MCF 10A (cell line): ENCODE measurements around the gene SAMD13. TPM values are rescaled to one million over a fixed set of nuclear protein-coding genes. Genes with fewer than 3 reads are reported as not detected.

Experiments
- BruUV-seq: library from RNA; stranded (reverse); fragments of 400-500 nt; replicated peaks from 2 replicates; lab custom pipeline; 2021; lab: Mats Ljungman, UMichigan
- CTCF ChIA-PET: fragments of 300-600 bp; sonication (Branson Sonifier 250); formaldehyde crosslinking; extraction: SDS; loops from one replicate; lab custom pipeline; 2021; ENCODE audit warnings: antibody characterized with exemption, inconsistent platforms; lab: Yijun Ruan, JAX
- POLR2A ChIA-PET: fragments of 300-600, 350-650 bp; sonication (Branson Sonifier 250); formaldehyde crosslinking; extraction: SDS; loops from one replicate; lab custom pipeline; 2020; ENCODE audit warnings: antibody characterized with exemption, inconsistent platforms; lab: Yijun Ruan, JAX
- DNase-seq: peaks from one replicate; pipeline ENCODE4 v3.0.0-alpha.2; 2018; ENCODE audit not compliant: unreplicated experiment
- H3K27ac Mint-ChIP-seq: one replicate; pipeline ENCODE4 v1.8.0; 2022; ENCODE audit warnings: mild to moderate bottlenecking, low read depth, mixed read lengths; ENCODE audit not compliant: unreplicated experiment
- H3K27me3 Mint-ChIP-seq: one replicate; pipeline ENCODE4 v1.8.0; 2022; ENCODE audit warnings: mixed read lengths; ENCODE audit not compliant: insufficient read depth, unreplicated experiment
- H3K36me3 Mint-ChIP-seq: one replicate; pipeline ENCODE4 v1.8.0; 2022; ENCODE audit warnings: mild to moderate bottlenecking, moderate library complexity, mixed read lengths; ENCODE audit not compliant: insufficient read depth, unreplicated experiment
- H3K4me1 Mint-ChIP-seq: one replicate; pipeline ENCODE4 v1.8.0; 2022; ENCODE audit warnings: mixed read lengths; ENCODE audit not compliant: insufficient read depth, unreplicated experiment
- H3K4me3 Mint-ChIP-seq: one replicate; pipeline ENCODE4 v1.8.0; 2022; ENCODE audit warnings: mild to moderate bottlenecking, moderate library complexity, mixed read lengths; ENCODE audit not compliant: unreplicated experiment
- H3K9me3 Mint-ChIP-seq: one replicate; pipeline ENCODE4 v1.8.0; 2022; ENCODE audit warnings: mixed read lengths; ENCODE audit not compliant: unreplicated experiment
- intact Hi-C: fragments of 100-400 bp; cut with micrococcal nuclease; formaldehyde crosslinking; loops from 2 replicates; pipeline ENCODE4 v1.14.1; 2022
- total RNA-seq: library from RNA; stranded (reverse); gene quantifications from 2 replicates; pipeline ENCODE4 v1.2.3, GENCODE V29; 2022
- TF ChIP-seq, protein P1 (sequence below): fragments of 200-600 bp; IDR thresholded peaks from one replicate; pipeline ENCODE4 v1.8.0; 2022; ENCODE audit warnings: antibody characterized with exemption, mild to moderate bottlenecking; ENCODE audit not compliant: unreplicated experiment

Gene SAMD13
- total RNA-seq, 1 experiment from 2014 or later: 1.3 TPM

- no peak overlapping the region for H3K27ac Mint-ChIP-seq
- no peak overlapping the region for H3K4me3 Mint-ChIP-seq
- TF ChIP-seq, protein P1, sequence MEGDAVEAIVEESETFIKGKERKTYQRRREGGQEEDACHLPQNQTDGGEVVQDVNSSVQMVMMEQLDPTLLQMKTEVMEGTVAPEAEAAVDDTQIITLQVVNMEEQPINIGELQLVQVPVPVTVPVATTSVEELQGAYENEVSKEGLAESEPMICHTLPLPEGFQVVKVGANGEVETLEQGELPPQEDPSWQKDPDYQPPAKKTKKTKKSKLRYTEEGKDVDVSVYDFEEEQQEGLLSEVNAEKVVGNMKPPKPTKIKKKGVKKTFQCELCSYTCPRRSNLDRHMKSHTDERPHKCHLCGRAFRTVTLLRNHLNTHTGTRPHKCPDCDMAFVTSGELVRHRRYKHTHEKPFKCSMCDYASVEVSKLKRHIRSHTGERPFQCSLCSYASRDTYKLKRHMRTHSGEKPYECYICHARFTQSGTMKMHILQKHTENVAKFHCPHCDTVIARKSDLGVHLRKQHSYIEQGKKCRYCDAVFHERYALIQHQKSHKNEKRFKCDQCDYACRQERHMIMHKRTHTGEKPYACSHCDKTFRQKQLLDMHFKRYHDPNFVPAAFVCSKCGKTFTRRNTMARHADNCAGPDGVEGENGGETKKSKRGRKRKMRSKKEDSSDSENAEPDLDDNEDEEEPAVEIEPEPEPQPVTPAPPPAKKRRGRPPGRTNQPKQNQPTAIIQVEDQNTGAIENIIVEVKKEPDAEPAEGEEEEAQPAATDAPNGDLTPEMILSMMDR: no peak
- BruUV-seq: no TSS peak
- no peaks in the 10 kb centered on the region for H3K27me3 Mint-ChIP-seq
- H3K36me3 Mint-ChIP-seq: no peaks in the 10 kb centered on the region
- H3K4me1 Mint-ChIP-seq: peaks cover 12% of the 10 kb centered on the region
- ChIA-PET POLR2A (interaction anchor here (0.8 kb wide), 1 partner anchor 8 kb away, joined by 3 read pairs; no protein-coding TSS in a partner anchor), CTCF (interaction anchor here (0.5 kb wide), 1 partner anchor 30 kb away, joined by 3 read pairs; no protein-coding TSS in a partner anchor)
- H3K9me3 Mint-ChIP-seq: peaks cover 15% of the 10 kb centered on the region
- intact Hi-C loops: loop anchor here (10.0 kb wide), 1 partner anchor 149 kb away; no protein-coding TSS in a partner anchor
- DNase-seq: no peak
These were observed 45.9 kb upstream of the SAMD13 start for GRCh38 chr1:84255582-84255981.

GRCh38 chr1:84257617-84258016 lies 43.9 kb upstream of the SAMD13 start:
- intact Hi-C loops: loop anchor here (10.0 kb wide), 1 partner anchor 147 kb away; no protein-coding TSS in a partner anchor
- Mint-ChIP-seq H3K4me1 (peaks cover 12% of the 10 kb centered on the region), H3K4me3 (no peak overlapping the region), H3K9me3 (peaks cover 8% of the 10 kb centered on the region), H3K27ac (no peak overlapping the region), H3K27me3 (no peaks in the 10 kb centered on the region), H3K36me3 (no peaks in the 10 kb centered on the region)
- no peak for DNase-seq
- TF ChIP-seq, protein P1: no peak
- POLR2A ChIA-PET: interaction anchor here (0.6 to 1.0 kb wide), 2 partner anchors 10 to 1237 kb away, joined by 3 to 4 read pairs; no protein-coding TSS in a partner anchor
- no TSS peak for BruUV-seq
- CTCF ChIA-PET: interaction anchor here (0.6 to 1.0 kb wide), 2 partner anchors 116 to 496 kb away, joined by 3 read pairs; no protein-coding TSS in a partner anchor

DNA sequence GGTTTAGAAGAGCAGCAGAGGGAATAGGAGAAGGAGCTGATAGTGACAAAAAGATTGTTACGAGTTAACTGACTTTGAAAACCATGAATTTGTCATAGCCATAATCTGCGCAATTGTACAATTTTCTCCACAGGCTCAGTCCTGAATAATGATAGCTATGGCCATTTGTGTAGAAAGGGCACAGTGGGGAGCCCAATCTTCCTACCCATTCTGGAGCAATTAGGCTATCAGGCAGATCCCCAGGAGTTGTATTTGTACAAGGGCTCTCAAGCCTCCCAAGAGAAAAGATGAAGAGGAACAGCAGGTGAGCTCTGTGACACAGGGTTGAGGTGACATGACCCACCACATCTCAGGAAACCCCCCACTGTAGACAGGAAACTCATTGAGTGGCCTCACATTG lies 42.1 kb upstream of the SAMD13 start:
- no peak overlapping the region for H3K4me3 Mint-ChIP-seq
- BruUV-seq: no TSS peak
- intact Hi-C loops: loop anchor here (10.0 kb wide), 1 partner anchor 145 kb away; no protein-coding TSS in a partner anchor
- TF ChIP-seq, protein P1: no peak
- CTCF ChIA-PET: interaction anchor here (0.7 to 1.1 kb wide), 2 partner anchors 9 to 108 kb away, joined by 3 to 4 read pairs; no protein-coding TSS in a partner anchor
- H3K9me3 Mint-ChIP-seq: peaks cover 8% of the 10 kb centered on the region
- no peak for DNase-seq
- H3K36me3 Mint-ChIP-seq: no peaks in the 10 kb centered on the region
- POLR2A ChIA-PET: no interaction called here
- peaks cover 5% of the 10 kb centered on the region for H3K4me1 Mint-ChIP-seq
- H3K27me3 Mint-ChIP-seq: no peaks in the 10 kb centered on the region
- H3K27ac Mint-ChIP-seq: no peak overlapping the region

GRCh38 chr1:84259989-84260388 lies 41.5 kb upstream of the SAMD13 start:
- H3K9me3 Mint-ChIP-seq: peaks cover 8% of the 10 kb centered on the region
- TF ChIP-seq, protein P1: no peak
- POLR2A ChIA-PET: no interaction called here
- no TSS peak for BruUV-seq
- no peak overlapping the region for H3K27ac Mint-ChIP-seq
- H3K27me3 Mint-ChIP-seq: no peaks in the 10 kb centered on the region
- H3K4me1 Mint-ChIP-seq: no peaks in the 10 kb centered on the region
- H3K4me3 Mint-ChIP-seq: no peak overlapping the region
- H3K36me3 Mint-ChIP-seq: no peaks in the 10 kb centered on the region
- CTCF ChIA-PET: interaction anchor here (1.1 kb wide), 1 partner anchor 9 kb away, joined by 3 read pairs; no protein-coding TSS in a partner anchor
- DNase-seq: no peak
- intact Hi-C loops: loop anchor here (10.0 kb wide), 1 partner anchor 145 kb away; no protein-coding TSS in a partner anchor
